Measurements from ENCODE around the gene ATG2A. TPM values are rescaled to one million over a fixed set of nuclear protein-coding genes. Genes with fewer than 3 reads are reported as not detected.

Gene ATG2A
- total and polyA plus RNA-seq, 9 donors, result 7.5 to 16.0 (median 12.2) TPM

GRCh38 chr11:64905516-64906313 is 11.3 kb downstream of the ATG2A start:
- Histone ChIP-seq H3K36me3 (ENCODE audit: control insufficient read depth, insufficient read depth, low read length) (peaks cover 81% of the 10 kb centered on the region), H3K27me3 (ENCODE audit: control insufficient read depth, insufficient read depth, low read length) (no peaks in the 10 kb centered on the region), H3K4me3 (ENCODE audit: low read length) (no peak overlapping the region), H3K27ac (ENCODE audit: low read length) (no peak overlapping the region), H3K4me1 (ENCODE audit: control insufficient read depth, insufficient read depth, low read length) (no peaks in the 10 kb centered on the region), H3K9me3 (replicated peaks; ENCODE audit: control insufficient read depth, low read depth, low read length) (no peaks in the 10 kb centered on the region)
- 90% methylated on average over 15 of the region's 25 CpGs for WGBS (ENCODE audit: insufficient coverage)
- DNase-seq, result no peak

- peaks cover 80% of the 10 kb centered on the region for H3K36me3 ChIP-seq (ENCODE audit: control insufficient read depth, insufficient read depth, low read length)
- H3K4me3 ChIP-seq (ENCODE audit: low read length), result no peak overlapping the region
- H3K9me3 ChIP-seq (replicated peaks; ENCODE audit: control insufficient read depth, low read depth, low read length), result no peaks in the 10 kb centered on the region
- no peak for DNase-seq
- 94% methylated on average over 21 of the region's 23 CpGs for WGBS (ENCODE audit: insufficient coverage)
- no peak overlapping the region for H3K27ac ChIP-seq (ENCODE audit: low read length)
- H3K27me3 ChIP-seq (ENCODE audit: control insufficient read depth, insufficient read depth, low read length), result no peaks in the 10 kb centered on the region
- no peaks in the 10 kb centered on the region for H3K4me1 ChIP-seq (ENCODE audit: control insufficient read depth, insufficient read depth, low read length)
Observed at GRCh38 chr11:64903291-64903833, 13.6 kb downstream of the ATG2A start.

- H3K4me1 ChIP-seq (ENCODE audit: control insufficient read depth, insufficient read depth, low read length), result no peaks in the 10 kb centered on the region
- peaks cover 84% of the 10 kb centered on the region for H3K36me3 ChIP-seq (ENCODE audit: control insufficient read depth, insufficient read depth, low read length)
- no peak overlapping the region for H3K4me3 ChIP-seq (ENCODE audit: low read length)
- no peak for DNase-seq
- H3K27ac ChIP-seq (ENCODE audit: low read length), result no peak overlapping the region
- WGBS (ENCODE audit: insufficient coverage), result 76% methylated on average over 18 of the region's 30 CpGs
- H3K9me3 ChIP-seq (replicated peaks; ENCODE audit: control insufficient read depth, low read depth, low read length), result no peaks in the 10 kb centered on the region
- H3K27me3 ChIP-seq (ENCODE audit: control insufficient read depth, insufficient read depth, low read length), result no peaks in the 10 kb centered on the region
Observed at GRCh38 chr11:64902102-64902900, 14.7 kb downstream of the ATG2A start.

- H3K27me3 ChIP-seq (ENCODE audit: control insufficient read depth, insufficient read depth, low read length), result no peaks in the 10 kb centered on the region
- WGBS (ENCODE audit: insufficient coverage), result 87% methylated on average over 17 of the region's 17 CpGs
- no peak overlapping the region for H3K27ac ChIP-seq (ENCODE audit: low read length)
- DNase-seq, result no peak
- no peak overlapping the region for H3K4me3 ChIP-seq (ENCODE audit: low read length)
- H3K36me3 ChIP-seq (ENCODE audit: control insufficient read depth, insufficient read depth, low read length), result peaks cover 80% of the 10 kb centered on the region
- no peaks in the 10 kb centered on the region for H3K4me1 ChIP-seq (ENCODE audit: control insufficient read depth, insufficient read depth, low read length)
- no peaks in the 10 kb centered on the region for H3K9me3 ChIP-seq (replicated peaks; ENCODE audit: control insufficient read depth, low read depth, low read length)
Observed at GRCh38 chr11:64900774-64901173, 16.2 kb downstream of the ATG2A start.

GRCh38 chr11:64900263-64900678 is 16.7 kb downstream of the ATG2A start:
- Histone ChIP-seq H3K4me1 (ENCODE audit: control insufficient read depth, insufficient read depth, low read length) (no peaks in the 10 kb centered on the region), H3K27ac (ENCODE audit: low read length) (no peak overlapping the region), H3K27me3 (ENCODE audit: control insufficient read depth, insufficient read depth, low read length) (no peaks in the 10 kb centered on the region), H3K9me3 (replicated peaks; ENCODE audit: control insufficient read depth, low read depth, low read length) (no peaks in the 10 kb centered on the region), H3K4me3 (ENCODE audit: low read length) (no peak overlapping the region), H3K36me3 (ENCODE audit: control insufficient read depth, insufficient read depth, low read length) (peaks cover 75% of the 10 kb centered on the region)
- no peak for DNase-seq
- WGBS (ENCODE audit: insufficient coverage), result 85% methylated on average over 14 of the region's 14 CpGs

GRCh38 chr11:64898541-64898940 is 18.5 kb downstream of the ATG2A start:
- Histone ChIP-seq H3K4me3 (ENCODE audit: low read length) (no peak overlapping the region), H3K9me3 (replicated peaks; ENCODE audit: control insufficient read depth, low read depth, low read length) (no peaks in the 10 kb centered on the region), H3K27me3 (ENCODE audit: control insufficient read depth, insufficient read depth, low read length) (no peaks in the 10 kb centered on the region), H3K4me1 (ENCODE audit: control insufficient read depth, insufficient read depth, low read length) (peaks cover 4% of the 10 kb centered on the region), H3K27ac (ENCODE audit: low read length) (no peak overlapping the region), H3K36me3 (ENCODE audit: control insufficient read depth, insufficient read depth, low read length) (peaks cover 76% of the 10 kb centered on the region)
- no peak for DNase-seq
- 94% methylated on average over 15 of the region's 19 CpGs for WGBS (ENCODE audit: insufficient coverage)

- 100% methylated on average over 5 of the region's 9 CpGs for WGBS (ENCODE audit: insufficient coverage)
- Histone ChIP-seq H3K36me3 (ENCODE audit: control insufficient read depth, insufficient read depth, low read length) (peaks cover 71% of the 10 kb centered on the region), H3K4me1 (ENCODE audit: control insufficient read depth, insufficient read depth, low read length) (peaks cover 4% of the 10 kb centered on the region), H3K9me3 (replicated peaks; ENCODE audit: control insufficient read depth, low read depth, low read length) (no peaks in the 10 kb centered on the region), H3K4me3 (ENCODE audit: low read length) (no peak overlapping the region), H3K27me3 (ENCODE audit: control insufficient read depth, insufficient read depth, low read length) (no peaks in the 10 kb centered on the region), H3K27ac (ENCODE audit: low read length) (no peak overlapping the region)
- no peak for DNase-seq
Observed at GRCh38 chr11:64898076-64898445, 18.9 kb downstream of the ATG2A start.

- 84% methylated on average over 10 of the region's 19 CpGs for WGBS (ENCODE audit: insufficient coverage)
- no peak overlapping the region for H3K27ac ChIP-seq (ENCODE audit: low read length)
- peaks cover 66% of the 10 kb centered on the region for H3K36me3 ChIP-seq (ENCODE audit: control insufficient read depth, insufficient read depth, low read length)
- H3K27me3 ChIP-seq (ENCODE audit: control insufficient read depth, insufficient read depth, low read length), result no peaks in the 10 kb centered on the region
- DNase-seq, result no peak
- no peak overlapping the region for H3K4me3 ChIP-seq (ENCODE audit: low read length)
- H3K9me3 ChIP-seq (replicated peaks; ENCODE audit: control insufficient read depth, low read depth, low read length), result no peaks in the 10 kb centered on the region
- H3K4me1 ChIP-seq (ENCODE audit: control insufficient read depth, insufficient read depth, low read length), result peaks cover 4% of the 10 kb centered on the region
Observed at GRCh38 chr11:64897381-64898075, 19.5 kb downstream of the ATG2A start.

GRCh38 chr11:64896448-64897022 is 20.5 kb downstream of the ATG2A start:
- no peak for DNase-seq
- H3K9me3 ChIP-seq (replicated peaks; ENCODE audit: control insufficient read depth, low read depth, low read length), result no peaks in the 10 kb centered on the region
- 94% methylated on average over 11 of the region's 14 CpGs for WGBS (ENCODE audit: insufficient coverage)
- H3K4me1 ChIP-seq (ENCODE audit: control insufficient read depth, insufficient read depth, low read length), result peaks cover 9% of the 10 kb centered on the region
- peaks cover 57% of the 10 kb centered on the region for H3K36me3 ChIP-seq (ENCODE audit: control insufficient read depth, insufficient read depth, low read length)
- H3K4me3 ChIP-seq (ENCODE audit: low read length), result no peak overlapping the region
- H3K27ac ChIP-seq (ENCODE audit: low read length), result no peak overlapping the region
- no peaks in the 10 kb centered on the region for H3K27me3 ChIP-seq (ENCODE audit: control insufficient read depth, insufficient read depth, low read length)
